Measurements from ENCODE around the gene PPEF1.

The PPEF1 gene

DNA sequence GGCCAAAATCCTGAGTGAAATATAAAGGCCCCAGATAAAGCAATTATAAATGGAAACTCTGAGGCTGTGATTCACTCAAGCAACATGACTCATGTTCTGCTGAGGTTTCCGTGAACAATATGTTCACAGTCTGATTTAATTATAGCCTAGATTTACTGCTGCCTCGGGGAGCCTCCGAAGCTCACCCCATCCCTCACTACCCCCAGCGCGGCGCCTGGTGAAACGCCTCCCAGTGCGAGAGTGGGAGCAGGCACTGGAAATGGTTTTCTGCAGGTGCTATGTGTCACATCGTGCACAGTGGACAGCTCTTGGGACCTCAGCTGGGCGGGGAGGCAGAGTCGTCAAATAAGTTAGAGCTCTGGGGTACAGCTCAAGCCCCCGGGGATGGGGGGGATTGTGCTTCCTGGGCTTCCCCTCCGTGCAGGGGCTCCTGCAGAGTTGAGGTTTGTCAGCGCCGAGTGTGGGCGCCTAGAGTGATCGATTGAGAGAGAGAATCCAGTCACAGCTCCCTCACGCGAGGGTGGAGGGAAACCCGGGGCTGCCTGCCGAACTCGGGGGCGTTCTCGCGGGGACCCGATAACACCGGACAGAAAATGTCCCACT lies 165.8 kb downstream of the PPEF1 start:
- Histone ChIP-seq H3K27me3 (no peaks in the 10 kb centered on the region), H3K9me3 (no peaks in the 10 kb centered on the region), H3K4me1 (ENCODE audit: control insufficient read depth in 1 of 2, insufficient read depth in 1 of 2, low read depth in 1 of 2, low read length in 1 of 2) (no peaks in the 10 kb centered on the region), H3K4me3 (ENCODE audit: low read depth in 1 of 2, low read length in 1 of 2) (no peak overlapping the region), H3K27ac (no peak overlapping the region), H3K36me3 (no peaks in the 10 kb centered on the region)
- TF ChIP-seq, protein P1, sequence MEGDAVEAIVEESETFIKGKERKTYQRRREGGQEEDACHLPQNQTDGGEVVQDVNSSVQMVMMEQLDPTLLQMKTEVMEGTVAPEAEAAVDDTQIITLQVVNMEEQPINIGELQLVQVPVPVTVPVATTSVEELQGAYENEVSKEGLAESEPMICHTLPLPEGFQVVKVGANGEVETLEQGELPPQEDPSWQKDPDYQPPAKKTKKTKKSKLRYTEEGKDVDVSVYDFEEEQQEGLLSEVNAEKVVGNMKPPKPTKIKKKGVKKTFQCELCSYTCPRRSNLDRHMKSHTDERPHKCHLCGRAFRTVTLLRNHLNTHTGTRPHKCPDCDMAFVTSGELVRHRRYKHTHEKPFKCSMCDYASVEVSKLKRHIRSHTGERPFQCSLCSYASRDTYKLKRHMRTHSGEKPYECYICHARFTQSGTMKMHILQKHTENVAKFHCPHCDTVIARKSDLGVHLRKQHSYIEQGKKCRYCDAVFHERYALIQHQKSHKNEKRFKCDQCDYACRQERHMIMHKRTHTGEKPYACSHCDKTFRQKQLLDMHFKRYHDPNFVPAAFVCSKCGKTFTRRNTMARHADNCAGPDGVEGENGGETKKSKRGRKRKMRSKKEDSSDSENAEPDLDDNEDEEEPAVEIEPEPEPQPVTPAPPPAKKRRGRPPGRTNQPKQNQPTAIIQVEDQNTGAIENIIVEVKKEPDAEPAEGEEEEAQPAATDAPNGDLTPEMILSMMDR (IDR thresholded peaks at IDR 0.05) = no peak

DNA sequence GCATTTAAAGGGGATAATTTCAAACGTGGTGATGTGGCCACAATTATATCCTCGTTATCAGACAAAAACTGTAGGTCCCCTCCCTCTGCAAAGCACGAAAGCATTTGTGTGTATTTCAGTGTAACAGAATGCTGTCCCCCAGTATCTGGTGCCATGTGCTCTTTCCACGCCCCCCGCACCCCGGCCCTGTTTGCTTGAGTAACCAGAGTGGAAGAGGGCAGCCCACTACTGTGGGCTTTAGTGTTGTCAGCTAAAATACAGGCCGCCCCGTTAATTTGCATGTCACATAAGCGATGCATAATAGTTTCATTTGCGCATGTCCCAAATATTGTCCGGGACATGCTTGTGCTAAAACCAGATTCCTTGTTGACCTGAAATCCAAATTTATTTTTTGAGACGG lies 166.4 kb downstream of the PPEF1 start:
- Histone ChIP-seq H3K9me3 (no peaks in the 10 kb centered on the region), H3K4me3 (ENCODE audit: low read depth in 1 of 2, low read length in 1 of 2) (no peak overlapping the region), H3K4me1 (ENCODE audit: control insufficient read depth in 1 of 2, insufficient read depth in 1 of 2, low read depth in 1 of 2, low read length in 1 of 2) (no peaks in the 10 kb centered on the region), H3K27me3 (no peaks in the 10 kb centered on the region), H3K27ac (no peak overlapping the region), H3K36me3 (no peaks in the 10 kb centered on the region)
- TF ChIP-seq, protein P1 (IDR thresholded peaks at IDR 0.05) = no peak

DNA sequence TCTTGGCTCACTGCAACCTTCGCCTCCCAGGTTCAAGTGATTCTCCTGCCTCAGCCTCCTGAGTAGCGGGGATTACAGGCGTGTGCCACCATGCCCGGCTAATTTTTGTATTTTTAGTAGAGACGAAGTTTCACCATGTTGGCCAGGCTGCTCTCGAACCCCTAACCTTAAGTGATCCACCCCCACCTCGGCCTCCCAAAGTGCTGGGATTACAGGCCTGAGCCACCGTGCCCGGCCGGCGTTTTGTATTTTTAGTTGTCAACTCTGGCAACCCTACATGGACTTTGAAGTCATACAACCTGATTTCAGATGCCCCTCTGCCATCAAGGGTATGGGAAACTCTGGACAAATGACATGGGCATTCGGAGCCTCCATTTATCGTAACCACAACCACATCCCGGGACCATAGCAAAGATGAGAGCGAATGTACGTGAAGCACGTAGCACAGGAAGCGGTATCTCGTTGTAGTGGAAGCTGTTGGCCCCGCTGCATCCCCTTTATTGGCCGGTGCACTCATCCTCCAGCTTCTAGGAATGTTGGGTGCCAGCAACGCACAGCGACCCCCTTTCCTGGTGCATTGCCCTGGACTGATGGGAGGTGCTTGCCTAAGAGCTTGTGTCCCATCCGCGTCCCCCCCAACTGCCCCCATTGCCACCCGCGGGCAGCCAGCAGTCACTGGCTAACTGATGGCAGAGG lies 167.3 kb downstream of the PPEF1 start:
- Histone ChIP-seq H3K4me1 (ENCODE audit: control insufficient read depth in 1 of 2, insufficient read depth in 1 of 2, low read depth in 1 of 2, low read length in 1 of 2) (no peaks in the 10 kb centered on the region), H3K4me3 (ENCODE audit: low read depth in 1 of 2, low read length in 1 of 2) (no peak overlapping the region), H3K9me3 (no peaks in the 10 kb centered on the region), H3K27ac (no peak overlapping the region), H3K27me3 (no peaks in the 10 kb centered on the region), H3K36me3 (no peaks in the 10 kb centered on the region)
- TF ChIP-seq, protein P1 (IDR thresholded peaks at IDR 0.05) = no peak

DNA sequence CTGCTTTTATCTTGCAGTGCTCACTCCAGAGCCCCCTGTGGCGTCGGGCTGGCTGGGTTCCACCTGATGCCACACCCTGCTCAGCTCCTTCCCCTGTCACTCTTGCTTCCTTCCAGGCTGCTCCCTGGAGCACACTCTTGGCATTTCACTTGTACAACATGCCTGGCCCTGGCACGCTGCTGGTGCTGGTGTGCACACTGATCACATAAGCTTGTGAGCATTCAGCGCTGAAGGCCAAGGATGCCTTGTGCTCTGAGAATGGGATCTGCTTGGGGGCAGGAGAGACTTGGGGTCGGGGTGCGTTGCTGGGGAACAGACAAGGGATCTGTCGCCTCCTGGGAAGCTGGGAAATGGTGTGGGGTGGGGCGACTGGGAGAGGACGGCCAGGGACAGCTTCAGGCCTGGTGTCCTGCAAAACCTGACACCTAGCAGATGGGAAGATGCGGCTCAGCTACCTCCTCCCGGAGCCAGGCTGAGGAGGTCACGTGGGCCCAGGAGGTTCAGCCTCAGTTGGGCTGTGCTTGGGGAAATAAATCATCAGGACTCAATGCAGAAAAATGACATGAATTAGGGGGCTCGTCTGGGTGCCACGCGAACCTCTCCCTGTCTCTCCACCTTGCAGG lies 167.9 kb downstream of the PPEF1 start:
- Histone ChIP-seq H3K4me1 (ENCODE audit: control insufficient read depth in 1 of 2, insufficient read depth in 1 of 2, low read depth in 1 of 2, low read length in 1 of 2) (no peaks in the 10 kb centered on the region), H3K27me3 (no peaks in the 10 kb centered on the region), H3K36me3 (no peaks in the 10 kb centered on the region), H3K4me3 (ENCODE audit: low read depth in 1 of 2, low read length in 1 of 2) (no peak overlapping the region), H3K27ac (no peak overlapping the region), H3K9me3 (no peaks in the 10 kb centered on the region)
- TF ChIP-seq, protein P1 (IDR thresholded peaks at IDR 0.05) = no peak

DNA sequence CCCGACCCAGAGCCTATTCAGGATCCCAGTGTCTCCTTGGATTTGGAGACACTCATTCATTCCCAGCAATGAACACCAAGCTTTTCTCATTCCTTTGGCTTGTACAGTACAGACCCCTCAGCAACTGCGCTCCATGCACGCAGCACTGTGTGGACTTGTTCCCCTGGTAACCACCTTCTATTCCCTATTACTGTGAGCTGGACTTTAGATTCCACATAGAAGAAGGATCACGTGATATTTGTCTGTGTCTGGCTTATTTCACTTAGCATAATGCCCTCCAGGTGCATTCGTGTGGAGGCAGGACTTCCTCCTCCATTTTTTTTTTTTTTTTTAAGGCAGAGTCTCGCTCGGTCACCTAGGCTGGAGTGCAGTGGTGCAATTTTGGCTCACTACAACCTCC lies 170.0 kb downstream of the PPEF1 start:
- TF ChIP-seq, protein P1 (IDR thresholded peaks at IDR 0.05) = no peak
- H3K4me1 ChIP-seq (ENCODE audit: control insufficient read depth in 1 of 2, insufficient read depth in 1 of 2, low read depth in 1 of 2, low read length in 1 of 2) = no peaks in the 10 kb centered on the region
- H3K36me3 ChIP-seq = no peaks in the 10 kb centered on the region
- no peak overlapping the region for H3K4me3 ChIP-seq (ENCODE audit: low read depth in 1 of 2, low read length in 1 of 2)
- H3K9me3 ChIP-seq = no peaks in the 10 kb centered on the region
- H3K27ac ChIP-seq = no peak overlapping the region
- H3K27me3 ChIP-seq = no peaks in the 10 kb centered on the region

All from neutrophil (primary cell).